ENCODE measurements around the gene NIT2. TPM values are rescaled to one million over a fixed set of nuclear protein-coding genes. Genes with fewer than 3 reads are reported as not detected.

The NIT2 gene
- total and polyA plus RNA-seq, 9 donors: 13.5 to 45.2 (median 34.8) TPM

GRCh38 chr3:100404250-100404548, 69.6 kb downstream of the NIT2 start:
- H3K4me1 ChIP-seq (ENCODE audit: insufficient read depth): peaks cover 11% of the 10 kb centered on the region
- H3K9me3 ChIP-seq: no peaks in the 10 kb centered on the region
- no peaks in the 10 kb centered on the region for H3K36me3 ChIP-seq
- DNase-seq: no peak
- H3K27me3 ChIP-seq: no peaks in the 10 kb centered on the region
- intact Hi-C loops (cut with DNase I): loop anchor here in 2 of 4 donors (10.0 kb wide), 2 partner anchors 91 to 631 kb away; partner anchors contain the start of gene TMEM45A (in 1 of the 2)
- no peak overlapping the region for H3K4me3 ChIP-seq
- WGBS, 3 donors: 85 to 96% (median 93%) methylated on average over 1 of the region's 1 CpG
- H3K27ac ChIP-seq: no peak overlapping the region
- TF ChIP-seq EP300 (IDR thresholded peaks at IDR 0.05): no peak
- TF ChIP-seq, protein P1, sequence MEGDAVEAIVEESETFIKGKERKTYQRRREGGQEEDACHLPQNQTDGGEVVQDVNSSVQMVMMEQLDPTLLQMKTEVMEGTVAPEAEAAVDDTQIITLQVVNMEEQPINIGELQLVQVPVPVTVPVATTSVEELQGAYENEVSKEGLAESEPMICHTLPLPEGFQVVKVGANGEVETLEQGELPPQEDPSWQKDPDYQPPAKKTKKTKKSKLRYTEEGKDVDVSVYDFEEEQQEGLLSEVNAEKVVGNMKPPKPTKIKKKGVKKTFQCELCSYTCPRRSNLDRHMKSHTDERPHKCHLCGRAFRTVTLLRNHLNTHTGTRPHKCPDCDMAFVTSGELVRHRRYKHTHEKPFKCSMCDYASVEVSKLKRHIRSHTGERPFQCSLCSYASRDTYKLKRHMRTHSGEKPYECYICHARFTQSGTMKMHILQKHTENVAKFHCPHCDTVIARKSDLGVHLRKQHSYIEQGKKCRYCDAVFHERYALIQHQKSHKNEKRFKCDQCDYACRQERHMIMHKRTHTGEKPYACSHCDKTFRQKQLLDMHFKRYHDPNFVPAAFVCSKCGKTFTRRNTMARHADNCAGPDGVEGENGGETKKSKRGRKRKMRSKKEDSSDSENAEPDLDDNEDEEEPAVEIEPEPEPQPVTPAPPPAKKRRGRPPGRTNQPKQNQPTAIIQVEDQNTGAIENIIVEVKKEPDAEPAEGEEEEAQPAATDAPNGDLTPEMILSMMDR (IDR thresholded peaks at IDR 0.05): no peak

DNA sequence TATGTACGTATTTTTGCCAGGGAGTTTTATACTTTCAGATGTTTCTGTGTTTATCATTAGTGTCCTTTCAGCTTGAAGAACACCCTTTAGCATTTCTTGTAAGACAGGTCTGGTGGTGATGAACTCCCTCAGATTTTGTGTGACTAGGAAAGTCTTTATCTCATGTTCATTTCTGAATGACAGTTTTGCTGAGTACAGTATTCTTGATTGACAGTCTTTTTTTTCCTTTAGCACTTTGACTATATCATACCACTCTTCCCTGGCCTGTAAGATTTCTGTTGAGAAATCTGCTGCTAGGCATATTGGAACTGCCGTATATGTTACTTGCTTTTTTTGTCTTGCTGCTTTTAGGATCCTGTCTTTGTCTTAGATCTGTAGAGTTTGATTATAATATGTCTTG, 72.6 kb downstream of the NIT2 start:
- H3K36me3 ChIP-seq: no peaks in the 10 kb centered on the region
- H3K27ac ChIP-seq: no peak overlapping the region
- H3K4me1 ChIP-seq (ENCODE audit: insufficient read depth): peaks cover 5% of the 10 kb centered on the region
- DNase-seq: no peak
- H3K9me3 ChIP-seq: no peaks in the 10 kb centered on the region
- H3K27me3 ChIP-seq: no peaks in the 10 kb centered on the region
- WGBS, 3 donors: 74 to 96% (median 78%) methylated on average over 2 of the region's 2 CpGs
- intact Hi-C loops (cut with DNase I): loop anchor here in 2 of 4 donors (10.0 kb wide), 2 partner anchors 88 to 628 kb away; partner anchors contain the start of gene TMEM45A (in 1 of the 2)
- no peak overlapping the region for H3K4me3 ChIP-seq
- TF ChIP-seq EP300 (IDR thresholded peaks at IDR 0.05): no peak
- no peak for TF ChIP-seq POLR2A (IDR thresholded peaks at IDR 0.05)
- TF ChIP-seq, protein P1 (IDR thresholded peaks at IDR 0.05): no peak

DNA sequence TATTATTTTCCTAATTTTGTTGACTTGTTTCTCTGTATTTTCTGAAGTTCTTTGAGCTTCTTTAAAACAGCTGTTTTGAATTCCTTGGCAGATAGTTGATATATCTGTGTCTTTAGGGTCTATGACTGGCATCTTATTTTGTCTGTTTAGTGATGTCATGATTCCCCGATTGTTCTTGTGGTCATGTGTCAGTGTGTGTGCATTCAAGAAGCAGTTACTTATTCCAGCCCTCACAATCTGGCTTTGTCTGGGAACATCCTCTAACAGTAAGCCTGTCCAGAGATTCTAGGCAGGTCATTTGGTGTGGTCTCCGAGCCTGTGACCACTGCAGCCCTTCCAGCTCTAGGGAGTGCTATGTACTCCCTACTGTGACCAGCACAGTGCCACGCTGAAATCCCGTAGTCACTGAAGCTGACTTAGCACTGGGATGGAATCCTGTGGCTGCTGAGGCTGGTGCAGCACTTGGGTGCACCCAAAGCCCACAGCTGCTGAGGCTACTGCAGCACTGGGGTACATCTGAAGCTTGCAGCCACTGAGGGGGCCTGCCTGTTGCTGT, 73.5 kb downstream of the NIT2 start:
- H3K27me3 ChIP-seq: no peaks in the 10 kb centered on the region

More for the DNA sequence above, 73.5 kb downstream of the NIT2 start:
- H3K9me3 ChIP-seq: no peaks in the 10 kb centered on the region
- WGBS, 3 donors: 93 to 99% (median 95%) methylated on average over 4 of the region's 4 CpGs
- DNase-seq: no peak
- H3K4me1 ChIP-seq (ENCODE audit: insufficient read depth): peaks cover 3% of the 10 kb centered on the region
- TF ChIP-seq, protein P1 (IDR thresholded peaks at IDR 0.05): no peak
- TF ChIP-seq POLR2A (IDR thresholded peaks at IDR 0.05): no peak
- TF ChIP-seq EP300 (IDR thresholded peaks at IDR 0.05): no peak
- intact Hi-C loops (cut with DNase I): loop anchor here in 2 of 4 donors (10.0 kb wide), 2 partner anchors 87 to 627 kb away; partner anchors contain the start of gene TMEM45A (in 1 of the 2)
- no peak overlapping the region for H3K4me3 ChIP-seq
- no peak overlapping the region for H3K27ac ChIP-seq
- H3K36me3 ChIP-seq: no peaks in the 10 kb centered on the region

Other genes with a start within 250 kb of the NIT2 start
- 100 to 1,000 TPM in 4 of 7 donors, 10 to 100 TPM in 3; 23.7 to 174 (median 110) TPM for gene FILIP1L, start 220.3 kb upstream of the NIT2 start, total RNA-seq
- 100 to 1,000 TPM in 1 of 2 donors, 10 to 100 TPM in 1; 78.7 to 139 TPM for gene FILIP1L, start 220.3 kb upstream of the NIT2 start, polyA plus RNA-seq
- 10 to 100 TPM; 21.9 to 52.7 (median 38.9) TPM for gene TBC1D23, start 73.8 kb upstream of the NIT2 start, total RNA-seq
- 10 to 100 TPM; 20.1 to 27.9 TPM for gene TBC1D23, start 73.8 kb upstream of the NIT2 start, polyA plus RNA-seq
- 10 to 100 TPM; 29.9 to 46.6 (median 37.3) TPM for gene TOMM70, start 66.3 kb downstream of the NIT2 start, total RNA-seq
- gene TOMM70, start 66.3 kb downstream of the NIT2 start, polyA plus RNA-seq: 10 to 100 TPM; 24.7 to 53.6 TPM
- 1 to 10 TPM; 2.6 to 5.3 (median 4.4) TPM for gene LNP1, start 66.8 kb downstream of the NIT2 start, total RNA-seq
- gene LNP1, start 66.8 kb downstream of the NIT2 start, polyA plus RNA-seq: 1 to 10 TPM; 2.4 to 7.9 TPM
- 10 to 100 TPM in 2 of 7 donors, 1 to 10 TPM in 5; 6.1 to 21.5 (median 9.0) TPM for gene TMEM45A, start 157.9 kb downstream of the NIT2 start, total RNA-seq
- gene TMEM45A, start 157.9 kb downstream of the NIT2 start, polyA plus RNA-seq: 10 to 100 TPM; 11.8 to 72.0 TPM